Measurements from ENCODE around the gene TEX22.

Gene TEX22

DNA sequence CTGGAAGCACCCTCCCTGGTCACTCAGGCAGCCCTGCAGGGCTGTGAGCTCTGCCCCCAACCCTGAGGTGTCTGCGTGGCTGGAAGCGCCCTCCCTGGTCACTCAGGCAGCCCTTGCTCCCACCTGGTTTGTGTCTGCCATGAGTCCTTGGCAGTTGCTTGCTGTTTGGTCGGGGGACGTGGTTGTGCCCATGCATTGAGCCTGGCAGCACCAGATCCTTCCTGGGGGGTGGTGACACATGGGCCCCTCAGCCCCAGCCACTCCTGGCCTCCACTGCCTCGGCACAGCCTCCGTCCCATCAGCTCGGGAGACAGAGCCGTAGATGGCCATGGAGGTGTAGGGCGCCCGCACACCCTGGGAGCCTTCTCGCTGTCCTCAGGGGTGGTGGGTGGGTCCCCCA is 40.8 kb downstream of the TEX22 start:
- ATAC-seq: no peak

GRCh38 chr14:105439710-105440553 is 41.6 kb downstream of the TEX22 start:
- no peak; the same call in 2 of the 3 replicates for ATAC-seq
- no peak for TF ChIP-seq ZNF565 (CRISPR knock-in tag; conservative IDR thresholded peaks at IDR 0.05; ENCODE audit: low read depth)
- no peak for TF ChIP-seq OSR1 (CRISPR knock-in tag; IDR thresholded peaks at IDR 0.05)
- no peak for TF ChIP-seq BACH2 (CRISPR knock-in tag; IDR thresholded peaks at IDR 0.05; ENCODE audit: borderline replicate concordance)
- TF ChIP-seq TOX (CRISPR knock-in tag; IDR thresholded peaks at IDR 0.05; ENCODE audit: borderline replicate concordance): no peak
- TF ChIP-seq CREB5 (CRISPR knock-in tag; IDR thresholded peaks at IDR 0.05; ENCODE audit: low read depth): no peak
- TF ChIP-seq ARNTL (CRISPR knock-in tag; IDR thresholded peaks at IDR 0.05; ENCODE audit: borderline replicate concordance, low read depth): no peak
- TF ChIP-seq ZNF70 (CRISPR knock-in tag; IDR thresholded peaks at IDR 0.05): no peak
- no peak for TF ChIP-seq TCF4 (CRISPR knock-in tag; IDR thresholded peaks at IDR 0.05; ENCODE audit: borderline replicate concordance)
- TF ChIP-seq, protein P1, sequence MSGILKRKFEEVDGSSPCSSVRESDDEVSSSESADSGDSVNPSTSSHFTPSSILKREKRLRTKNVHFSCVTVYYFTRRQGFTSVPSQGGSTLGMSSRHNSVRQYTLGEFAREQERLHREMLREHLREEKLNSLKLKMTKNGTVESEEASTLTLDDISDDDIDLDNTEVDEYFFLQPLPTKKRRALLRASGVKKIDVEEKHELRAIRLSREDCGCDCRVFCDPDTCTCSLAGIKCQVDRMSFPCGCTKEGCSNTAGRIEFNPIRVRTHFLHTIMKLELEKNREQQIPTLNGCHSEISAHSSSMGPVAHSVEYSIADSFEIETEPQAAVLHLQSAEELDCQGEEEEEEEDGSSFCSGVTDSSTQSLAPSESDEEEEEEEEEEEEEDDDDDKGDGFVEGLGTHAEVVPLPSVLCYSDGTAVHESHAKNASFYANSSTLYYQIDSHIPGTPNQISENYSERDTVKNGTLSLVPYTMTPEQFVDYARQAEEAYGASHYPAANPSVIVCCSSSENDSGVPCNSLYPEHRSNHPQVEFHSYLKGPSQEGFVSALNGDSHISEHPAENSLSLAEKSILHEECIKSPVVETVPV (CRISPR knock-in tag; IDR thresholded peaks at IDR 0.05): no peak

More for the DNA sequence above, 40.8 kb downstream of the TEX22 start:
- TF ChIP-seq TOX (CRISPR knock-in tag; IDR thresholded peaks at IDR 0.05; ENCODE audit: borderline replicate concordance) (no peak), ISL1 (CRISPR knock-in tag; IDR thresholded peaks at IDR 0.05) (no peak), BACH2 (CRISPR knock-in tag; IDR thresholded peaks at IDR 0.05; ENCODE audit: borderline replicate concordance) (no peak), ZNF70 (CRISPR knock-in tag; IDR thresholded peaks at IDR 0.05) (no peak), ZNF8 (CRISPR knock-in tag; IDR thresholded peaks at IDR 0.05) (no peak), CSDC2 (CRISPR knock-in tag; IDR thresholded peaks at IDR 0.05) (no peak), RARB (CRISPR knock-in tag; IDR thresholded peaks at IDR 0.05) (no peak), ZFP3 (CRISPR knock-in tag; IDR thresholded peaks at IDR 0.05) (no peak), ARNTL (CRISPR knock-in tag; IDR thresholded peaks at IDR 0.05; ENCODE audit: borderline replicate concordance, low read depth) (no peak), GLIS3 (CRISPR knock-in tag; IDR thresholded peaks at IDR 0.05) (no peak), ESRRG (CRISPR knock-in tag; IDR thresholded peaks at IDR 0.05) (no peak), TSHZ2 (CRISPR knock-in tag; IDR thresholded peaks at IDR 0.05) (no peak), ZFP30 (CRISPR knock-in tag; IDR thresholded peaks at IDR 0.05) (no peak), CREB5 (CRISPR knock-in tag; IDR thresholded peaks at IDR 0.05; ENCODE audit: low read depth) (no peak), PPARA (CRISPR knock-in tag; IDR thresholded peaks at IDR 0.05; ENCODE audit: borderline replicate concordance) (no peak), ZNF565 (CRISPR knock-in tag; conservative IDR thresholded peaks at IDR 0.05; ENCODE audit: low read depth) (no peak), OSR1 (CRISPR knock-in tag; IDR thresholded peaks at IDR 0.05) (no peak), PATZ1 (CRISPR knock-in tag; IDR thresholded peaks at IDR 0.05; ENCODE audit: borderline replicate concordance) (no peak), TCF4 (CRISPR knock-in tag; IDR thresholded peaks at IDR 0.05; ENCODE audit: borderline replicate concordance) (no peak)
- TF ChIP-seq, protein P1 (CRISPR knock-in tag; IDR thresholded peaks at IDR 0.05): no peak
